Thoracic aorta (tissue), 2 donors: Measurements from ENCODE around the gene MVK. TPM values are rescaled to one million over a fixed set of nuclear protein-coding genes. Genes with fewer than 3 reads are reported as not detected.

Experiments used
- ATAC-seq: fragments of 150-250 bp; one replicate; pipeline ENCODE4 v1.8.0; 2017; ENCODE audit warnings: low read depth; ENCODE audit not compliant: insufficient number of reproducible peaks, low FRiP score
- DNase-seq: peaks from one replicate; pipeline ENCODE4 v3.0.0-alpha.2; 2020; ENCODE audit warnings: low spot score
- H3K27ac ChIP-seq, 2 donors: fragments of 200-600 bp; sonication (generic); 1 replicate in 1 of 2; 2 replicates in 1 of 2; pipeline ENCODE4 v1.5.1; 2016; ENCODE audit warnings: mild to moderate bottlenecking in 2 of 2, moderate library complexity in 2 of 2
- H3K27me3 ChIP-seq: fragments of 200-600 bp; sonication (generic); replicated peaks from 2 replicates; pipeline ENCODE4 v1.6.0; 2016; ENCODE audit warnings: mild to moderate bottlenecking; ENCODE audit not compliant: insufficient read depth
- H3K36me3 ChIP-seq: fragments of 200-600 bp; sonication (generic); one replicate; pipeline ENCODE4 v1.5.1; 2016
- H3K4me1 ChIP-seq, 2 donors: fragments of 200-600 bp; sonication (generic); 1 replicate in 1 of 2; 2 replicates in 1 of 2; pipeline versions ENCODE4 v1.5.1 to v1.6.0; 2016; ENCODE audit warnings: low read depth in 2 of 2, mild to moderate bottlenecking in 1 of 2; ENCODE audit not compliant: control insufficient read depth in 1 of 2
- H3K4me3 ChIP-seq: fragments of 200-600 bp; sonication (generic); 2 replicates; pipeline ENCODE4 v1.5.1; 2016; ENCODE audit warnings: mild to moderate bottlenecking
- H3K9me3 ChIP-seq: fragments of 200-600 bp; sonication (generic); 2 replicates; pipeline ENCODE4 v1.5.1; 2016
- total RNA-seq, 2 donors: library from RNA; depleted of rRNA; stranded (reverse); fragments of >200 nt; gene quantifications; one replicate each; pipeline versions ENCODE4 v1.1.0 to v1.2.3, GENCODE V29; 2016
- TF ChIP-seq, protein P1 (sequence below): fragments of 200-600 bp; sonication (generic); IDR thresholded peaks from one replicate; pipeline ENCODE4 v1.5.1; 2019; ENCODE audit warnings: antibody characterized with exemption

The MVK gene
- total RNA-seq, 2 donors from 2014 or later, result 4.7 to 19.0 TPM

DNA sequence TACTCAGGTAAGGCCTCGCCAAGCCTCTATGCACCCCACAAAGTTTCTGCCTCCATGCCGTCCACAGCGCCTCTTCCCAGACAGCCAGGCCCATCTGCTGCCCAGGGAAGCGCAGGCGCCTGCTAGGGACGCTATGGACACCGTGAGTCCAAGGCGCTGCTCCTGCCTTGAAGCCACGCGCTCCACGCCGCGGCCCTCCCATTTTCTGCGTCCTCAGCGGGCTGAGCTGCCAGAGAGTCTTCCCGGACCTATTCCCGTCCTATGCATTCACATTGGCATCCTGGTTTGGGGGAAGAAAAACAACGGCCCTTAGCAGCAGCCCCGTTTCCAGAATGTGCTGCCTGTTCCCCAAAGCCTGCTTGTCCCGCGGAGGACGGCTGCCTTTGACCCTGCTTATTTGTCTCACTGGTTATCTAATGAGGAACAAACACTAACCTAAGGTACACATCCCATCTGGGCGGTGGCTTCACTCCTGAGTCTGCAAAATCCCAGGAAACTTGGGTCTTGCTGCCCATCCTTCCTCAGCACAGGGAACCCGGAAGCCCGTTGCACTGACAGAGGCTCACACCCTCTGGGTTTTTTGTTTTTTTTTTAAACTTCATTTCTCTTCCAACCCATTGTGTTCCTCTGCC is 38.2 kb upstream of the MVK start:
- ATAC-seq (no peak), DNase-seq (no peak)
- Histone ChIP-seq H3K4me1 (no peaks in the 10 kb centered on the region), H3K27ac (no peak overlapping the region), H3K36me3 (peaks cover 31% of the 10 kb centered on the region), H3K9me3 (no peaks in the 10 kb centered on the region), H3K27me3 (no peaks in the 10 kb centered on the region), H3K4me3 (no peak overlapping the region)
- TF ChIP-seq, protein P1, sequence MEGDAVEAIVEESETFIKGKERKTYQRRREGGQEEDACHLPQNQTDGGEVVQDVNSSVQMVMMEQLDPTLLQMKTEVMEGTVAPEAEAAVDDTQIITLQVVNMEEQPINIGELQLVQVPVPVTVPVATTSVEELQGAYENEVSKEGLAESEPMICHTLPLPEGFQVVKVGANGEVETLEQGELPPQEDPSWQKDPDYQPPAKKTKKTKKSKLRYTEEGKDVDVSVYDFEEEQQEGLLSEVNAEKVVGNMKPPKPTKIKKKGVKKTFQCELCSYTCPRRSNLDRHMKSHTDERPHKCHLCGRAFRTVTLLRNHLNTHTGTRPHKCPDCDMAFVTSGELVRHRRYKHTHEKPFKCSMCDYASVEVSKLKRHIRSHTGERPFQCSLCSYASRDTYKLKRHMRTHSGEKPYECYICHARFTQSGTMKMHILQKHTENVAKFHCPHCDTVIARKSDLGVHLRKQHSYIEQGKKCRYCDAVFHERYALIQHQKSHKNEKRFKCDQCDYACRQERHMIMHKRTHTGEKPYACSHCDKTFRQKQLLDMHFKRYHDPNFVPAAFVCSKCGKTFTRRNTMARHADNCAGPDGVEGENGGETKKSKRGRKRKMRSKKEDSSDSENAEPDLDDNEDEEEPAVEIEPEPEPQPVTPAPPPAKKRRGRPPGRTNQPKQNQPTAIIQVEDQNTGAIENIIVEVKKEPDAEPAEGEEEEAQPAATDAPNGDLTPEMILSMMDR, result no peak

DNA sequence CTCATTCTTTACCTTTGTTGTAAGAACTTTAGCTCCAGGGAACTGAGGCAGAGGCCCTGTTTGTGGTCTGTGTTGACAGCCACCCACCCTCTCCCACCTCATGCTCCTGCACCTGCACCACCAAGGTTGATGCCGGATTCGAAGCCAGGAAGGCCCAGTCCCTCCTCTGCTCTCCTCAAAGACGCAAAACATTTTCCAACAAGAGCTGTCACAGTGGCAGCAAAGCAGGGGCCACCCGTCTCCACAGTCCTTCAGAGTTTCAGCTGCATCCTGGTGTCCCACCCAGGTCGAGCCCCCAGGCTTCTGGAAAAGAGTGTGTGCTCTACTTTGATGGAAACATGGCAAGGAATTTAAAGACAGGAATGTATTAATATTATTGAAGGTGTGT is 37.7 kb upstream of the MVK start:
- no peaks in the 10 kb centered on the region for H3K4me1 ChIP-seq
- no peaks in the 10 kb centered on the region for H3K9me3 ChIP-seq
- H3K27me3 ChIP-seq, result no peaks in the 10 kb centered on the region
- TF ChIP-seq, protein P1, result no peak
- peaks cover 27% of the 10 kb centered on the region for H3K36me3 ChIP-seq
- H3K4me3 ChIP-seq, result no peak overlapping the region
- H3K27ac ChIP-seq, result no peak overlapping the region
- DNase-seq, result no peak
- no peak for ATAC-seq

DNA sequence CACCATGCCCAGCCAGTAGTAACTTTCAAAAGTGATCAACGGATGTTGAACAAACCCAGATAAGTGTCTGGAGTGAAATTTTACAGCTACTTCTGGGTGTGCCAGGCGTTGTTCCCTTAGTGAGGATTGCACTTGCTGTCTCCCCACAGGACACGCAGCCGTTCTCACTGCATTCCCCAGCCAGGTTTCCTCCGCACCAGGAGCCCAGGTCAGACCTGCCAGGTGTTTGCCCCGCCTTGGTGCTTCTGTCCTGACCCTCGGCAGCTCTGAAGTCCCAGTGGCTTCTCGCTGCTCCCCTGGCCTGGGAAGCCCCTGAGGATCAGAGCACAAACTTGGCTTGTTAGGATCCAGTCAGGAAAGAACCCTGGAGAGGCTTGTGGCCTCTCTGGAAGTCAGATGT is 36.5 kb upstream of the MVK start:
- no peak for DNase-seq
- Histone ChIP-seq H3K36me3 (peaks cover 14% of the 10 kb centered on the region), H3K9me3 (no peaks in the 10 kb centered on the region), H3K4me1 (no peaks in the 10 kb centered on the region), H3K27me3 (no peaks in the 10 kb centered on the region), H3K27ac (no peak overlapping the region), H3K4me3 (no peak overlapping the region)
- ATAC-seq, result no peak
- TF ChIP-seq, protein P1, result no peak

DNA sequence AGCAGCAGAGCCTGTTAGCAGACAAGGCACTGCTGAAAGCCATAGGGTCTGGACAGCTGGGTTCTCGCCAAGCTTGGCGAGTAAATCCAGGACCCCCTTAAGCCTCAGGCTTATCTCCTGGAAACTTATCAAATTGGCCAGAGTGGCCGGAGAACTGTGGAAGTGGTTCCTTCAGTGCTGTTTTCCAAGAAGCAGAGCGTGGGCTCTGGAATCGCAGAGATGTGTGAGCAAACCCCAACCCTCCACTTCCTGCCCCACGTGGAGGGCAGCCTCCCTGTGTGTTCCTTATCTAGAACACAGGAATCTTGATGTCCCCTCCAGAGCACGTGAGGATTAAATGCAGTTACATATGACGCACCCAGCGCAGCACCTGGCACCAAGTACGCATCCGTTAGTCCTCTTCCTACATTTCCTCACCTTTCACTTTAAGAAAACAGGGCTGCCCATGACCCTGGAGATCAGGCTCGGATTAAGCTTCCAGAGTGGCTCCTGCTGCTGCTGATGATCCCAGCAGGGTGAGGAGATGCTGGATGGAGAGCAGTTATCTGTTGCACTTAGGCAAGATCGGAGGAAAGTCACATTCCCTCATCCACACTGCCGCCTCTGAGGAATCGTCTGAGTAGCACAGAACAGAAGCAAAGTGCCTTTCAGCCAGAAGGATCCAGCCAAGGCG is 35.3 kb upstream of the MVK start:
- Histone ChIP-seq H3K27me3 (no peaks in the 10 kb centered on the region), H3K36me3 (peaks cover 13% of the 10 kb centered on the region), H3K27ac (no peak overlapping the region), H3K4me1 (no peaks in the 10 kb centered on the region), H3K9me3 (no peaks in the 10 kb centered on the region), H3K4me3 (no peak overlapping the region)
- ATAC-seq (no peak), DNase-seq (no peak)
- TF ChIP-seq, protein P1, result no peak

DNA sequence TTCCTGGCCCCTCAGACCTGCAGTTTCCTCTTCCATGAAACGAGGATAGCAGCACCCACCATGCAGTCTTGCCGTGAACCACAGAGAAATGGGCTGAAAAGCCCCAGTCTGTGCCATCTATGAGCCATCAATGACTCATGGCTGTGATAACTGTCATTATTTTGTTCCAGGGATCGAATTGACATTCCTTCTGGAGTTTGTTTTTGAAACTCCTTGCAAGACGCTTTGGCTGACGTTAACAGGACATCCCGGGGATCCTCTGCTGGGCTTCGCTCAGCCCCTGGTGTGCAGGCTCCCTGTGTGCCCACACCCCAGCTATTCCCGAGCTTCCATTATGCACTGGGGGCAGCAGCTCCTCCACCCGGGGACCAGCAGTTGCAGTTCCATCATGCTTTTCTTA is 34.1 kb upstream of the MVK start:
- Histone ChIP-seq H3K4me3 (no peak overlapping the region), H3K36me3 (peaks cover 4% of the 10 kb centered on the region), H3K27me3 (no peaks in the 10 kb centered on the region), H3K4me1 (no peaks in the 10 kb centered on the region), H3K9me3 (no peaks in the 10 kb centered on the region), H3K27ac (no peak overlapping the region)
- TF ChIP-seq, protein P1, result no peak
- ATAC-seq (no peak), DNase-seq (no peak)
